Parathyroid adenoma (tissue), 2 donors: Measurements from ENCODE around the gene ZSWIM6.

Experiments used
- H2AFZ ChIP-seq: fragments of 300-600 bp; sonication (generic); one replicate; pipeline ENCODE4 v1.7.0; 2017; ENCODE audit warnings: antibody characterized with exemption, mild to moderate bottlenecking
- H3K27ac ChIP-seq: fragments of 300-600 bp; sonication (generic); one replicate; pipeline ENCODE4 v1.7.0; 2017
- H3K27me3 ChIP-seq: fragments of 300-600 bp; sonication (generic); one replicate; pipeline ENCODE4 v1.7.0; 2017; ENCODE audit warnings: low read length; ENCODE audit not compliant: control insufficient read depth, insufficient read depth
- H3K36me3 ChIP-seq: fragments of 300-600 bp; sonication (generic); one replicate; pipeline ENCODE4 v1.7.0; 2017; ENCODE audit warnings: low read length; ENCODE audit not compliant: control insufficient read depth, insufficient read depth
- H3K4me1 ChIP-seq: fragments of 300-600 bp; sonication (generic); one replicate; pipeline ENCODE4 v1.7.0; 2017; ENCODE audit warnings: control low read depth
- H3K4me2 ChIP-seq: fragments of 300-600 bp; sonication (generic); one replicate; pipeline ENCODE4 v1.7.0; 2017; ENCODE audit warnings: low read length
- H3K4me3 ChIP-seq: fragments of 300-600 bp; sonication (generic); one replicate; pipeline ENCODE4 v1.7.0; 2017; ENCODE audit warnings: low read depth, low read length
- H3K79me2 ChIP-seq: fragments of 300-600 bp; sonication (generic); one replicate; pipeline ENCODE4 v1.7.0; 2017; ENCODE audit warnings: control low read depth
- H3K9ac ChIP-seq: fragments of 300-600 bp; sonication (generic); one replicate; pipeline ENCODE4 v1.7.0; 2017; ENCODE audit warnings: mild to moderate bottlenecking
- H3K9me3 ChIP-seq: fragments of 300-600 bp; sonication (generic); one replicate; pipeline ENCODE4 v1.7.0; 2017; ENCODE audit warnings: low read length; ENCODE audit not compliant: control insufficient read depth
- CTCF ChIP-seq: fragments of 300-600 bp; sonication (generic); IDR thresholded peaks from one replicate; pipeline ENCODE4 v1.7.0; 2017; ENCODE audit warnings: antibody characterized with exemption, mild to moderate bottlenecking
- donor health status: primary hyperparathyroidism.

Gene ZSWIM6

GRCh38 chr5:61567337-61567736 lies 235.3 kb downstream of the ZSWIM6 start:
- H3K4me2 ChIP-seq: no peak overlapping the region
- H3K27ac ChIP-seq: no peak overlapping the region
- H3K9ac ChIP-seq: no peak overlapping the region
- no peak for TF ChIP-seq CTCF
- no peaks in the 10 kb centered on the region for H3K4me1 ChIP-seq
- H2AFZ ChIP-seq: no peak overlapping the region
- H3K27me3 ChIP-seq: no peaks in the 10 kb centered on the region
- no peak overlapping the region for H3K4me3 ChIP-seq
- no peaks in the 10 kb centered on the region for H3K9me3 ChIP-seq
- H3K36me3 ChIP-seq: no peaks in the 10 kb centered on the region
- no peaks in the 10 kb centered on the region for H3K79me2 ChIP-seq

- H3K9me3 ChIP-seq: no peaks in the 10 kb centered on the region
Observed at GRCh38 chr5:61569353-61569752, 237.3 kb downstream of the ZSWIM6 start.

GRCh38 chr5:61570767-61571166 lies 238.7 kb downstream of the ZSWIM6 start:
- Histone ChIP-seq H3K27ac (no peak overlapping the region), H3K4me2 (no peak overlapping the region), H3K9ac (no peak overlapping the region), H3K27me3 (no peaks in the 10 kb centered on the region), H3K9me3 (no peaks in the 10 kb centered on the region), H3K4me3 (no peak overlapping the region), H2AFZ (no peak overlapping the region), H3K4me1 (no peaks in the 10 kb centered on the region), H3K79me2 (no peaks in the 10 kb centered on the region), H3K36me3 (no peaks in the 10 kb centered on the region)
- no peak for TF ChIP-seq CTCF

More at GRCh38 chr5:61569353-61569752, 237.3 kb downstream of the ZSWIM6 start:
- H3K27me3 ChIP-seq: no peaks in the 10 kb centered on the region
- no peak overlapping the region for H3K4me3 ChIP-seq
- no peaks in the 10 kb centered on the region for H3K4me1 ChIP-seq
- TF ChIP-seq CTCF: no peak
- no peak overlapping the region for H2AFZ ChIP-seq
- no peak overlapping the region for H3K4me2 ChIP-seq
- H3K9ac ChIP-seq: no peak overlapping the region
- H3K27ac ChIP-seq: no peak overlapping the region
- no peaks in the 10 kb centered on the region for H3K36me3 ChIP-seq
- H3K79me2 ChIP-seq: no peaks in the 10 kb centered on the region

- Histone ChIP-seq H3K4me2 (no peak overlapping the region), H3K79me2 (no peaks in the 10 kb centered on the region), H3K9ac (no peak overlapping the region), H3K27me3 (no peaks in the 10 kb centered on the region), H2AFZ (no peak overlapping the region), H3K4me1 (no peaks in the 10 kb centered on the region), H3K9me3 (no peaks in the 10 kb centered on the region), H3K27ac (no peak overlapping the region), H3K36me3 (no peaks in the 10 kb centered on the region), H3K4me3 (no peak overlapping the region)
- no peak for TF ChIP-seq CTCF
Observed at GRCh38 chr5:61572959-61573358, 240.9 kb downstream of the ZSWIM6 start.

- Histone ChIP-seq H3K9me3 (no peaks in the 10 kb centered on the region), H3K27ac (no peak overlapping the region)
Observed at GRCh38 chr5:61575103-61575502, 243.0 kb downstream of the ZSWIM6 start.

More at GRCh38 chr5:61575103-61575502, 243.0 kb downstream of the ZSWIM6 start:
- Histone ChIP-seq H3K79me2 (no peaks in the 10 kb centered on the region), H3K4me3 (no peak overlapping the region), H3K4me2 (no peak overlapping the region), H3K27me3 (no peaks in the 10 kb centered on the region), H3K9ac (no peak overlapping the region), H2AFZ (no peak overlapping the region), H3K36me3 (no peaks in the 10 kb centered on the region), H3K4me1 (no peaks in the 10 kb centered on the region)
- no peak for TF ChIP-seq CTCF
